Femur (tissue), 1 donor: Measurements from ENCODE around the gene HECW1.

ENCODE experiments used
- DNase-seq: peaks from one replicate; pipeline ENCODE4 v3.0.0-alpha.2; 2017

The HECW1 gene

DNA sequence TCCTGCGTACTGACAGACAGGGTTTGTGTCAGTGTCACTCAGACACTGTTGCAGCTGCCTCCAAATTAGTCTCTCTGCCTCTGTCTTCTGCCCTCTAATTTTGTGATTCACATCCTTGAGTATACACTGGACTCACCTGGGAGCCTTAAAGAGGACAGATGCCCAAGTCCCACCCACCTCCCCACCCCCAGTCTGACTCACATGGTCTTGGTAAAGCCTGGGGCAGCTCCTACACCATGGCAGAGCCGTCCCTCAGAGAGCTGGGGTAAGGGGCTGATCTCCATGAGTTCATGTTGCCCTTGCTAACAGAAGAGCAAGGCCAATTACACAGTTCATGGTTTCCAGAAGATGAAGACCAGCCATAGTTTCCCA, 272.8 kb downstream of the HECW1 start:
- DNase-seq: no peak

DNA sequence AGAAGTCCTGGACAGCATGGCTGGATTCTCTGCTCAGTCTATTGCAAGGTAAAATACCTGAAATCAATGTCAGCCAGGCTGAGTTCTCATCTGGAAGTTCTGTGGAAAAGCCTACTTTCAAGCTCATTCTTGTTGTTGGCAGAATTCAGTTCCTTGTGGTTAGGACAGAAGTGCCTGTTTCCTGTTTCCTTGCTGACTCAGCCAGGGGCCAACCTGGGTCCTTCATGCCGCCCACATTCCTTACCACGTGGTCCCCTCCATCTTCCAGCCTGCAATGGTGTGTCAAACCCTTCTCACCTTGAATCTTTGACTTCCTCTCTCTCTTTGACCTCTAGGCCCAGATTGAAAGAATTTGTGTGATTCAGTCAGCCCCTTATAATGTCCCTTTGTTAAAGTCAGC, 273.4 kb downstream of the HECW1 start:
- no peak for DNase-seq

DNA sequence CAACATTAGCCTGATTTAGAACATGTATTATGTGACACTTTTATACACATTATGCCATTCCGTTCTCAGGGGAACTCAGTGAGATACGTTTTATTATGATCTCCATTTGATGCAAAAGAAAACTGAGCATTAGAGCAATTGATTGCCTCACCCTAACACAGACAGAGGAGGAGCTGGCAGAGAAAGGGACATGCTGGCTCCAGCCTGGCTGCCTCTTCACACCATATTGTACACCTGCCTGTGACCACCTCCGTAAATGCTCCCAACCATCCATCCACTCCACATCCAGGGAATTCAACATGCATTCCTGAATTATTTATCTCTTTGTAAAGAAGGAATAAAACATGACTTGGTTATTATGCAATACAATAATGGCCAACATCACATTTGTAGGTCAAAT, 275.5 kb downstream of the HECW1 start:
- DNase-seq: no peak

DNA sequence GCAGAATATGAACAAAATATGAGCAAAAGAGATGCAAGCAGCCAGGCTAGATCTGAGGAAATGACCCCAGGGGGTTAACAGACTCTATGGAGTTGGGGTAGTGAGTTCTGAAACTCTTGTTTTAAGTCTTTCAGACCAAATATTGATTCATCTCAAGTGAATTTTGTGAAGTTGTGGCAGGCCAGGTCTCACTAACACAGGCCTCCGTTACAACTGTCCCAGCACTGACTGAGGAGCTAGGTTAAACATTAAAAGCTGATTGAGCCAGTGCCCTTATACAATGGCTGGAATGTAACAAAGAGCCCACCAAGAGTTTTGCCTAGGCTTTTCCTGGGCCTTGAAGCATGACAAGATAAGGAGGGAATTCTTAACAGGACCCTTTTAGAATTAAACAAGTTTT, 278.1 kb downstream of the HECW1 start:
- DNase-seq: no peak

DNA sequence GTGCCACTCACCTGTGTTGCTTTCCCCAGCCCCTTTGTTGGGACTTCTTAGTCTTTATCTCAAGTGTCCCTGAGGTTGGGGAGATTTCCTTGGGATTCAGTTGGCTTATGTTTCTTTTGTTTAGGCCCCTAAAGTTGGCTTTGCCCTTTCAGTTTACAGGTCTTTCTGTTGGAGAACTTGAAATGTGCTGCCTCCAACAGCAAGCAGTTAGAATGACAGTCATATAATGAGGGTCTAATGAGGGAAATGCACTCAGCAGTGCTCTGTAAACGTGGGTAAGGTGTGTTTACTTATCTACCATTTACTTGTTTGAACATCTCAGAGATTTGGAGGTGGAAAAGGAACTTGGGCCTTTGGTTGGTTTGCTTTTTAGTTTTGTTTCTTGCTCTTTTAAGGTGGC, 279.1 kb downstream of the HECW1 start:
- DNase-seq: no peak

DNA sequence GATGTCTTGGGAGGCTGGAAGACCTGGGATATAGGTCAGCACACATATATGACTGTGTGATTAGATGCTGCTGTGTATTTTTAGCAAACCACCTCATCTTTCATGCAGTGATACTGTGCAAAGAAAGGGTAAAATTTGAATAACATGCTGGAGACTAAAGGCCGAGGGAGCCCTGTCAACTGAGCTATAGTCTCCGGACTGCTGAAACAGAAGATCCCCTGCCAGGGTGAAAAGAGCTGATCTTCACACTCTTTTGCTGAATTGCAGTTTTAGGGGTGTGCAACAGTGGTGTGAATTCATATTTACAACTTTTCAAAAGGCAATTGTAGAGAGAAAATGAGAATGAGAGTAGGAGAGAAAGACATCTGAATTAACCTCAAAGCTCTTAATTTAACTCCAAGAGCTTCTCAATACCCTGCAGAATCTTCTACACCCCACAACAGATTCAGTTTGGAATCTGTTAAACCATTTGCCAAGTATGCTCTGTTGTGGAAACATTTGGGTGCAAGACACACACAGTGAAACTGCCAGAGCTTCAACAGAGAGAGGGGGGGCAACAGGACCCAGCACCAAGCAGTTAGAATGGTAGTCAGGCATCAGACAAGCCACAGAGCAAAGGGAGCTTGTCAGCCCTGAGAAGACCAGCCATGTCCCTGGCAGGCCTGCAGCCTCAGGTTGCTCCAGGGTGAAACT, 280.3 kb downstream of the HECW1 start:
- no peak for DNase-seq

GRCh38 chr7:43394441-43395130, 282.1 kb downstream of the HECW1 start:
- DNase-seq: no peak

GRCh38 chr7:43395351-43395750, 282.9 kb downstream of the HECW1 start:
- DNase-seq: no peak

DNA sequence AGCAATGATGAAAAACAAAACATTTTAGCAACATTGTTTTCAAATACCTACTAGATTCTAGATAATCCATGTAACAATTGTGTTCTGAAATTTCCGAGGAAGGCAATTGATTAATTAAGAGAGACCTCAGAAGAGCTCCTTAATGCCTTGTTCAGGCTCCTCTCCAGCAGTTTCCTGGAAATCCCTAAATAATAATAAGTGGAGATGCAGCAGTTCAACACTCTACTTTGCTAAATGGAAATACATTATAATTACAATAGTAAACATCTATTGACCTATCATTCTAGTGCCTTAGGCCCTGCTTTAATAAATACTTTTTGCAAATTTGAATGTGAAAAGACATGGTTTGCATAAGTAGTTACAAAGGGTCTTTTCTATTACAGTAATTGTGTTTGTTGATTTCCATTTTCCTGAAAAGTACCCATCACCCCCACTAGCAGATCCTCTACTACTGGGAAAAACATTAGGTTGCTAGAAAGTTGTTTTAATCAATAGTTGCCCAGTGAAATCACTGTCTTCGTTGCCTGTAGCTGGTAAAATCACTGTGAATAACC, 283.8 kb downstream of the HECW1 start:
- no peak for DNase-seq

DNA sequence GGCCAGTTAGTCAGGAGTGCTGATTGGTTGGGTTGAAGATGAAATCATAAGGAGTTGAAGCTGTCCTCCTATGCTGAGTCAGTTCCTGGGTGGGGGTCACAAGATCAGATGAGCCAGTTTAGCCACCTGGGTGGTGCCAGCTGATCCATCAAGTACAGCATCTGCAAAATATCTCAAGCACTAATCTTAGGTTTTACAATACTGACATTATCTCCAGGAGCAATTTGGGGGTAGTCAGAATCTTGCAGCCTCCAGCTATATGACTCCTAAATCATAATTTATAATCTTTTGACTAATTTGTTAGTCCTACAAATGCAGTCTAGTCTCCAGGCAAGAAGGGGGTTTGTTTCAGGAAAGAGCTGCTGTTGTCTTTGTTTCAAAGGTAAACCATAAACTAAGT, 286.4 kb downstream of the HECW1 start:
- DNase-seq: no peak

DNA sequence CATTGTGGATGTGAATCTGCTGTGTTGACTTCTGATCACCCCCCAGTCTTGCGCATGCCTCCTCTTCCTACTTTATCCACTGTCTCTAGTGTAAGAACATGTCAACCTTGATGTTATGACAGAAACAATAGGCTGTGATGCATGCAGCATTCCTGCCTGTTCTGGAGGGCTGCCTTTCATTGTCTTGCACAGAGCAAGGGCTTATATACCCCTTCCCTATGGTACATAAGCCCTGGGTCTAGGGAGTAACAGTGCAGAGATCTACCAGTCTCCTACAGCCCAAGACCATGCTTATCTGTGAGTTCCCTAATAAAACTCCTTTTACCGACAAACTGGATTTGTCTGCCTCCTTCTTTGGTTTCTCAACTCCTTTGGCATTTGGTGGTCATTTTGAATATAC, 293.5 kb downstream of the HECW1 start:
- DNase-seq: no peak

DNA sequence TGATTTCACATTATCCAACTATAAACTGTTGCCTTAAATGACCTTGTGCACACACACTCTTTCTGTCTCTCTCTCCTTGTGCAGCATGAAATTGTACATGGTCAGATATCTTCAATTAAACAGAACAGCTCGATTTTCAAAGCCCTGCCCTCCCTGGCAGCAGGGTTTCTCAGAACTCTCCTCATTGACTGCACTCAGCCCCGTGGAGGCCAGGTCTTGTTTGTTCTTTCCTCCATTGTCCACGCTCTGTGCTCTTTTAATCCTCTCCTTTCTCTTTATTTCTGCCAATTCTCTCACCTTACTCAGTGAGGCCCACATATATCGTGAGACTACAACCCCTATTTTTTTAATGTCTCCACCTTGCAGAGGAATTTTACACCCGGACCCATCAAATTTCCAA, 294.5 kb downstream of the HECW1 start:
- DNase-seq: no peak

DNA sequence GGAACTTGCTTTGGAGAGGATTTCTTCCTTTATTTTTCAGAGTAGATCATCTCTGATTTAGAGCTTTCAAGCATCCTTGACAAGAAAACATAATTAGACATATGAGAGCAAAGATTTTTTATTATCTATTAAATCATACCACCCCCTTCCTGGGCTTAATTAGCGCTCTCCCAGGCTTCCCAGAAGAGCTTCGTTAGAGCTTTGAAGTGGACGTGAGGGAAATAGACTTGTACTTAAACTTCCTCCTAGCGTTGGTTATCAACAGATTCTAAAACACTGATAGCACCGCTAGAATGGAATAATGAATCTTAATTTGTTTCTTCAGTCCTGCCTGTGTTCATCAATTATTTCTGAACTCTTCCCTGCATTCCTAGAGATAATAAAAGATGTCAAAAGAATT, 296.5 kb downstream of the HECW1 start:
- no peak for DNase-seq

DNA sequence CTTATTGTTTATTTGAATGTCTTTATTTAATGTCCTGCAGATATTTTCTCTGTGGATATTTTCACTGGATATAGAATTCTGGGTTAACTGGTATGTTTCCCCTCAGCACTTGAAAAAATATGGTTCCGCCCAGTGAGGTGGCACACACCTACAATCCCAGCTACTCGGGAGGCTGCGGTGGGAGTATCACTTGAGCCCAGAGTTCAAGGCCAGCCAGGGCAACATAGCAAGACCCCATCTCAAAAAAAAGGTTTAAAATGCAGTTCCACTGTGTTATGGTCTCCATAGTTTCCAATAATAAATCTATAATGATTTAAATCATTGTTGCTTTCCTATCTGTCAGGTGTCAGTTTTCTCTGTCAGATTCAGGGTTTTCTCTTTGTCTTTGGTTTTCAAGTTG, 305.0 kb downstream of the HECW1 start:
- DNase-seq: no peak

GRCh38 chr7:43430411-43430810, 318.0 kb downstream of the HECW1 start:
- no peak for DNase-seq

- no peak for DNase-seq
Observed at GRCh38 chr7:43431020-43431595, 318.7 kb downstream of the HECW1 start.

DNA sequence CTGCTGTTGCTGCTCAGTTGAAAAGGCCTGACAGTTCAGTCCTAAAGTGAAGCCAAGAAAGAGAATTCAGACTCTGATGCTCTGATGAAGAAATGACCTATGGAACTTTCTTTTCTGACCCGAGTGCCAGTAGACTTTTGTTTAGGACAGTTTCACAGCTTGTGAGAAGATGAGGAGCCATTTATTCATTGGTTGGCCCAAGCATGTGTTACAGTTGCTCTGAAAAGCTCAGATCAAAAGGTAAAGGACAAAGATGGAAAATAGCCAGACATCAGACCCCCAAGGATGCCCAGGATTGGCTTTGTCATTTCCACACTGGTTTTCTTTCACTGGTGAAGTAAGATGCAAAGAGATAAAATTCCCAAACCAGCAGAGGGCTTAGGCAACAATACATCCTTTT, 321.2 kb downstream of the HECW1 start:
- no peak for DNase-seq

DNA sequence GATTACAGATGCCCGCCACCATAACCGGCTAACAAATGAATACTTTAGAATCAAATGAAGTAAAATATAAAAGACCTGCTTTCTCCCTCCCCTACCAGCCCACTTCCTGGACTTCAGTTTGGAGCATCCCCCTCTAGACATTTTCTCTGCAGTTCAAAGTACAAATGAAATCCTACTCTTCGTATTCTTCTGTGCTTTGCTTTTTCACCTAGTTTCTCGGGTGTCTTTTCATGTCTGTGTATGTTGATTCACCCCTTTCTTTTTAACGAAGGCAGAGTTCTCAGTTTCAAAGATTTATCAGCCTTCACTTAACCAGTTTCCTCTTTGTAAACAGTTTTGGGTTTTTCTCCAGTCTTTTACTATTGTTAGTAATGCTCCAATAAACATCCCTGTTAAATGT, 324.6 kb downstream of the HECW1 start:
- DNase-seq: no peak

DNA sequence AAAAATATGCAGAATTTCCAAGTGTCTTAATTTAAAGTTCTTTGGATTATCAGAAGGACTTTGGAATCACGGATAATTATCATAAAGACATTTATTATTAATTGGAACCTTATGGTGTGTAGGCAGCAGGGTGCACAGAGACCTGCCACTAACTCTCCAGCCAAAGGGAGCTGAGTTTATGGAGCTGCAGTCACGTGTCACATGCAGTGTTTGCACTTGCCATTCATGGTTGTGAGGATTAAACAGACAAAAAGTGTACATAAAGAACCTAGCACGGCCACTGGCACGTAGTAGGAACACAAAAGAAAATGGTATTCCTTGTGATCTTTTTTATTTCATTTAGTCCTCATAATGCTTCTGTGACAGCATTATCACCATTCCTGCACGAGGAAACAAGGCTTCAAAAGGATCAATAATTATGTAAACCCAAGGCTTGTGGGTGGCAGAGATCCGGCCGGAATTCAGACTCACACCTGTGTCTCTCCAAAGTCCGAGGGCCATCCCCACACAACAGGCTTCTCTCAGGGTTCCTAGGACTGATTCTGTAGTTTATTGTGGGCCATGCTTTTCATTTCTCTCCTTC, 326.5 kb downstream of the HECW1 start:
- no peak for DNase-seq

DNA sequence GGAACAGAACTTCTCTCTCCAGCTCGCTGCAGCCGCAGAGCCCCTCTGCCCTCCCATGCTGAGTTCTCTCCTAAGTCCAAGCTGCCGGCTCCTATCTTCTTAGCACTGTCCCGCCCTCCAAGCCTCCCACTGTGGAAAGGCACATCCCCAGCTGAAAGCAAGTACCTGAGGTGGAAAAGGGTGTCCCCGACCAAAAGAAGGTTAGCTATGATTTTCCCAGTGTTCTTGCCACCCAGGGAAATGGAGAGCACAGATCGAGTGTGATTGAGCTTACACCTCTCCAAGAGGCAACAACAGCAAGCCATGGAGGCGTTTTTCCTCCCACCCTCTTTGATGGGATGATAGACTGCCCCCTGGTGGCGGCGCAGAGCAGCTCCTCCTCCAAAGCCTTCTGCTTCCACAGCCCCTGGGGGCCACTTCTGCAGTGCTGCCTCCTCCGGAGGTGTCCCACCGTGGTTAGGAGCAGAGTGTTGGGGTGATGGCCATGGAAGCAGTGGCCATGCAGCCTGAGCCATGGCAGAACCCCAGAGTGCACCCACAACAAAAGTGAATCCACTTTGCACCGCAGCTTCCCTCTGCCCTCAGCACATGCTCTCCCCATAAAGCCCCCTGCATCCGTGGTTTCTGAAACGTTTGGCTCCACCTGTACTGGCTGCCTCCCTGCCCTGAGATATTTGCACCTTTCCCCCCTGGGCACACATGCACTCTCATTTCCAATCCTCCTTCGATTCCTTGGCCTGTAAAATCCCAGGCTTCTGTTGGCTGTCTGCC, 327.4 kb downstream of the HECW1 start:
- DNase-seq: peak; percentile 26

DNA sequence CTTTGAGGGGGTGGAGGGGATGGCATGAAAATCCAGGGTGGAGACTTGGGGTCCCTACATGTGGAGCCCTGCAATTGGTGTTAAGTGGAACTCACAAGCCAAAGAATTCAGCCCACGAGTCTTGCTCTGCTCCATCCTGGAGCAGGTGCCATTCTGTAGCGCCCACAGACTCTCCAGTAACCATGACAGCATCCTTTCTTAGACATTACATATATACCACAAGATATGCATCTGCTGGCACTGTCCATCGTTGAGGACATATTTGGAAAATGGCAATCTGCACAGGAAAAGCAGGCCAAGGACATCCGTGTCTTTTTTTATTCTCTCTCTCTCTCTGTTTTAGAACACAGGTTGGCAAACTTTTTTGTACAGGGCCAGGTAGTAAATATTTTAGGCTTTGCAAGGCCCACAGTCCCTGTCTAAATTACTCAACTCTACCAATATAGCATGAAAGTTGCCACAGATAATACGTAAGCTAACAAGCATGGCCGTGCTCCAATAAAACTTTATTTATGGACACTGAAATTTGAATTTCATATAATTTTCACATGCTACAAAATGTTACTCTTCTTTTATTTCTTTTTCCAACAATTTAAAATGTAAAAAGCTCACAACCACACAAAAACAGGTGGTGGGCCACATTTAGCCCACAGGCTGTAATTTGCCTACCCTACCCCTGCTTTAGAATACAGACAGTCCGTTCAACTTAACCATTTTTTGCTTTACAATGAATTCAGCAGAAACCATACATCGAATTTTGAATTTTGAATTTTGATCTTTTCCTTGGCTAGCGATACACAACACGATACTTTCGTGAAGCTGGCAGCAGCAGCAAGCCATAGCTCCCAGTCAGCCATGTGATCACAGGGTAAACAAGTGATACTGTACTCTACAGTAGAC, 329.0 kb downstream of the HECW1 start:
- DNase-seq: no peak

DNA sequence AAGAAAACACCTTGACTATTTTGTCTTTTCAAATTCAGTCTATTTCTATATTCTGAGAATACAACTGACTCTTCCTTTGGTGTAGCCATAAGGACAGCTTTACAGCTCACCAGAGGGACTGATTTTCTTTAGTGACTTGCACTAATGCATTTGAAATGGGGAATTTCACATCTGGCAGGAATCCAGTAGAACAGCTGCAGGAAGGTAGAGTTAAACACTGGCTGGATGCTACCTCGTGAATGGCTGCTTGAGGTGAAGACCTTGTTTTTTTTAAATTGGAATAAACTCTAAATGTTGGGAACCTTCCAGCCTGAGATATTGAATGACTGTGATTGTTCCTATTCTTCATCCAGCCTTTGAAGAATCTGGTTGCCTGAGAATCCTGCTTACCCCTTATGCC, 330.9 kb downstream of the HECW1 start:
- DNase-seq: no peak
